Upper lobe of right lung (tissue), 1 donor: ENCODE measurements around the gene PDSS1. TPM values are rescaled to one million over a fixed set of nuclear protein-coding genes. Genes with fewer than 3 reads are reported as not detected.

Experiments used
- ATAC-seq: fragments of 200-7000 bp; cut with Tn5 transposase; one replicate; pipeline ENCODE4 v1.9.1; 2020; ENCODE audit warnings: mild to moderate bottlenecking, moderate library complexity
- DNase-seq: peaks from one replicate; pipeline ENCODE4 v3.0.0-alpha.2; 2020
- H3K27ac ChIP-seq: fragments of 200-600 bp; one replicate; pipeline ENCODE4 v1.8.0; 2022
- H3K27me3 ChIP-seq: fragments of 200-600 bp; one replicate; pipeline ENCODE4 v1.8.0; 2022; ENCODE audit warnings: mild to moderate bottlenecking
- H3K36me3 ChIP-seq: fragments of 200-600 bp; one replicate; pipeline ENCODE4 v1.8.0; 2022
- H3K4me1 ChIP-seq: fragments of 200-600 bp; one replicate; pipeline ENCODE4 v1.8.0; 2022
- H3K4me3 ChIP-seq: fragments of 200-600 bp; one replicate; pipeline ENCODE4 v1.8.0; 2022; ENCODE audit warnings: mild to moderate bottlenecking
- H3K9me3 ChIP-seq: fragments of 200-600 bp; one replicate; pipeline ENCODE4 v1.8.0; 2022
- intact Hi-C: fragments of 100-400 bp; cut with DNase I; formaldehyde crosslinking; loops from one replicate; pipeline ENCODE4 v1.11.0; 2022
- total RNA-seq: library from RNA; stranded (reverse); fragmentation: NEBNext Ultra II Directional; extraction: Animal tissue kit (Norgen Biotek cat#: 25700); gene quantifications from one replicate; pipeline ENCODE4 v1.2.1, GENCODE V29; 2021
- TF ChIP-seq, protein P1 (sequence below): fragments of 200-600 bp; IDR thresholded peaks from one replicate; pipeline ENCODE4 v1.8.0; 2022; ENCODE audit warnings: antibody characterized with exemption
- donor health status: DM: no; HTN: yes; CAD: no; lungs with severe emphysema.

PDSS1 gene
- total RNA-seq, 1 donor from 2014 or later, result 6.2 TPM

DNA sequence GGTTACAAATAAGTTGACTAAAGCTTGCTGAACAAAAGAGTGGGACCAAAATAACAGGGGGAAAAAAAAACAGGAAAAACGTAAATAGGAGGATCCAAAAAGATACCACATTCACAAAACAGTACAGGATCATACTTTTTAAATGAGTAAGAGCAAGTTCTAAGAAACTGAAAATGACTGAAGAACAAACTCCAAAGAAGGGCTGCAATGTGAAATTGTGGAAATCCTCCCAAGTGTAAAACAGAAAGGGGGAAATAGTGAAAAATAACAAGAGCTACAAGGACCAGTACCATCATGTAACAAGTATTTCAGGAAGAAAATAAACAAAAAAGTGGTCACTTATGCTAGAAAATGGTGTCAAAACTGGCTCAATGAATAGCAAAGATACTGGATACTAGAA lies 46.3 kb downstream of the PDSS1 start:
- H3K27me3 ChIP-seq, result no peaks in the 10 kb centered on the region
- TF ChIP-seq, protein P1, sequence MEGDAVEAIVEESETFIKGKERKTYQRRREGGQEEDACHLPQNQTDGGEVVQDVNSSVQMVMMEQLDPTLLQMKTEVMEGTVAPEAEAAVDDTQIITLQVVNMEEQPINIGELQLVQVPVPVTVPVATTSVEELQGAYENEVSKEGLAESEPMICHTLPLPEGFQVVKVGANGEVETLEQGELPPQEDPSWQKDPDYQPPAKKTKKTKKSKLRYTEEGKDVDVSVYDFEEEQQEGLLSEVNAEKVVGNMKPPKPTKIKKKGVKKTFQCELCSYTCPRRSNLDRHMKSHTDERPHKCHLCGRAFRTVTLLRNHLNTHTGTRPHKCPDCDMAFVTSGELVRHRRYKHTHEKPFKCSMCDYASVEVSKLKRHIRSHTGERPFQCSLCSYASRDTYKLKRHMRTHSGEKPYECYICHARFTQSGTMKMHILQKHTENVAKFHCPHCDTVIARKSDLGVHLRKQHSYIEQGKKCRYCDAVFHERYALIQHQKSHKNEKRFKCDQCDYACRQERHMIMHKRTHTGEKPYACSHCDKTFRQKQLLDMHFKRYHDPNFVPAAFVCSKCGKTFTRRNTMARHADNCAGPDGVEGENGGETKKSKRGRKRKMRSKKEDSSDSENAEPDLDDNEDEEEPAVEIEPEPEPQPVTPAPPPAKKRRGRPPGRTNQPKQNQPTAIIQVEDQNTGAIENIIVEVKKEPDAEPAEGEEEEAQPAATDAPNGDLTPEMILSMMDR, result no peak
- no peak overlapping the region for H3K4me3 ChIP-seq
- H3K4me1 ChIP-seq, result no peaks in the 10 kb centered on the region
- intact Hi-C loops, result no loop called here
- DNase-seq, result no peak
- no peak overlapping the region for H3K27ac ChIP-seq
- peaks cover 56% of the 10 kb centered on the region for H3K36me3 ChIP-seq
- no peak for ATAC-seq
- H3K9me3 ChIP-seq, result no peaks in the 10 kb centered on the region

GRCh38 chr10:26746061-26746460 lies 48.6 kb downstream of the PDSS1 start:
- DNase-seq (no peak), ATAC-seq (no peak)
- TF ChIP-seq, protein P1, result no peak
- Histone ChIP-seq H3K27me3 (no peaks in the 10 kb centered on the region), H3K9me3 (no peaks in the 10 kb centered on the region), H3K36me3 (peaks cover 74% of the 10 kb centered on the region), H3K4me1 (no peaks in the 10 kb centered on the region), H3K4me3 (no peak overlapping the region), H3K27ac (no peak overlapping the region)
- intact Hi-C loops, result no loop called here

DNA sequence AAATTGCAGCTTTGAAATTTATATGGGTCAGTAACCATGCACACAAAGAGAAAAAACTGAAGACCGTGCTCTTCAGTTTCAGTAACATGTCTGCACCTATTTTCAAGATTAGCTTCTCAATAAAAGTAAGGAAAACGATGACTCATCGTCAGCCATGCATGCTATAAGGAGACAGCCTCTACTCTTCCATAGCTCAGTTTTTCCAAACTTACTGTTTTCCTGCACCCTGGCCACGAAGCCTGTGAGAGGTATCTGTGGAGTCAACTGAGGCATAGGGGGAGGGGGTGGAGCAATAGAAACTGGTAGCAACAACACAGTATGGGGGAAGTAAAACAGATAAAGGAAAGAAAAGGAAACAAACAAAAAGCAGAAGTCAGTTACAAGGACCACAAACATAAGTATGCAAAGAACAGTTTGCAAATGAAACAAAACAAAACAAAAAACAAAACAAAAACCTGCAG lies 58.0 kb downstream of the PDSS1 start:
- ATAC-seq (peak; percentile 58), DNase-seq (no peak)
- Histone ChIP-seq H3K4me3 (no peak overlapping the region), H3K27ac (no peak overlapping the region), H3K36me3 (peaks cover 26% of the 10 kb centered on the region), H3K4me1 (no peaks in the 10 kb centered on the region), H3K27me3 (no peaks in the 10 kb centered on the region), H3K9me3 (no peaks in the 10 kb centered on the region)
- TF ChIP-seq, protein P1, result no peak
- intact Hi-C loops, result no loop called here

GRCh38 chr10:26759008-26759407 lies 61.5 kb downstream of the PDSS1 start:
- H3K36me3 ChIP-seq, result peaks cover 24% of the 10 kb centered on the region
- H3K9me3 ChIP-seq, result no peaks in the 10 kb centered on the region
- no peak for DNase-seq
- TF ChIP-seq, protein P1, result no peak
- H3K27ac ChIP-seq, result no peak overlapping the region
- no peak for ATAC-seq
- no peaks in the 10 kb centered on the region for H3K4me1 ChIP-seq
- no peaks in the 10 kb centered on the region for H3K27me3 ChIP-seq
- intact Hi-C loops, result no loop called here
- no peak overlapping the region for H3K4me3 ChIP-seq

DNA sequence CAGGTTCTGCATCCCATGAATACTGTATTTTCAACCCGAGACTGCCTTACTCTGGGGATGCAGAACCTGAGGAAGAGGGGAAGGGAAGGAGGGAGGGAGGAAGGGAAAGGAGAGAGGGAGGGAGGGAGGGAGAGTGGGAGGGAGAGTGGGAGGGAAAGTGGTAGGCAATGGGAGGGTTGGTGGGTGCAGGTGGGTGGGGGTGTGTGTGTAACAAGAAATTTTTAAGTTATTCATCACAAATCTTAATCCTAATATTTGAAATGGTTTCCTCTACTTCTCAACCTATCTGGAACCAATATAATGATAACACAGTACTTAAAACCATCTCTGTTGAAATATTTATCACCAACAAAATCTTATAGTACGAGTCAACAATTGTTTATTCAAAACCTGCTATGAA lies 68.0 kb downstream of the PDSS1 start:
- no peaks in the 10 kb centered on the region for H3K9me3 ChIP-seq
- H3K4me1 ChIP-seq, result no peaks in the 10 kb centered on the region
- ATAC-seq, result no peak
- no peak overlapping the region for H3K27ac ChIP-seq
- no peak overlapping the region for H3K4me3 ChIP-seq
- peaks cover 44% of the 10 kb centered on the region for H3K36me3 ChIP-seq
- H3K27me3 ChIP-seq, result no peaks in the 10 kb centered on the region
- no peak for DNase-seq
- TF ChIP-seq, protein P1, result no peak
- intact Hi-C loops, result no loop called here

GRCh38 chr10:26770069-26770468 lies 72.6 kb downstream of the PDSS1 start:
- no peak overlapping the region for H3K27ac ChIP-seq
- no peaks in the 10 kb centered on the region for H3K27me3 ChIP-seq
- H3K4me1 ChIP-seq, result no peaks in the 10 kb centered on the region
- no peak overlapping the region for H3K4me3 ChIP-seq
- peaks cover 27% of the 10 kb centered on the region for H3K36me3 ChIP-seq
- TF ChIP-seq, protein P1, result no peak
- H3K9me3 ChIP-seq, result no peaks in the 10 kb centered on the region
- no peak for DNase-seq
- intact Hi-C loops, result no loop called here
- ATAC-seq, result no peak
